ENCODE data around the gene USP49.
"Not testable (repeated sequence)": the region's sequence is repeated elsewhere in the genome, so short reads cannot be mapped to it uniquely, and the experiment has no call there.

The USP49 gene

DNA sequence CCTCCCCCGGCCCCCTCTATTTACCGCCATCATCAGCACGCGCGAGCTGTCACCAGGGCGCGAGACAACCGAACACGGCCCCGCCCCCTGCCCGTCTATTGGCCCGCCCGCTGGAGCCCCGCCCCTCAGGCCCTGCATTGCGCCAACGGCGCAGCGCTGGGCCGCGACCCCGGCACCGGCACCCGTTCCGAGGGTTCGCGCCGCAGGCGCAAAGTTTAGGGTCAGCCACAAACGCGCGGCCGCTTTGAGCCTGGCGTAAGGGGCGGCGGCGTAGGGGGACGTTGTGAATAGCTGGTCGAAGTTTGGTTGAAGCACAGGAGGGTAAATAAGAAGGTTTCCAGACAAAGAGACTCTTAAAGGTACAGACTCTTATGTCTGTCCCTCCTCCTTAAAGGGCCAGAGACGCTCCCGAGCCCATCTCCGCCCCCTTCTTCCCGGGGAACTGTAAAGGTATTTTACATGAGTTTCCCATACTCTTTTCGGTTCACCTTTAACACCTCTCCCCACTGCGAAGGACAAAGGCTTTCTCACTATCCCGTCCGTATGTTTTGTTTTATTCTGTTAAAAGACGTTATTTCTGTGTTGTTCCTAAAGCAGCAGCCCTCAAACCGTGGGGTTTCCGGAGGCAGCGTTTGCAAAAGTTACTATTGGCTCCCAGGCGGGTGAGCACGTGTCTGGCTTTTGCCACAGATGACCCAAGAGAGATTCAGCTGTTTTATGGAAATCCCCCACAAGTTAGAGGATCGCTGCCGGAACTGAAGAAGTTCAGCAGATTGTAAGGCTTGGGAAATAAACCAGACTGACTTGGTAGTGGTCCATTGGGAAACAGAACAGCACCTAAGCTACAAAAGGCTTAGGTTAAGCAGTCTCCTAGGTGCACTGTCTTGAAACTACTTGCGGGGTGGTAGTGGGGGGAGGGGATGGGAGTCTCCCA lies at the start of gene USP49:
TSS of gene USP49 (minus strand) at position 76 of the 934 bp plus-strand sequence. CDS start 88,392 bp downstream, outside the sequence.
- peak within 1 kb of the TSS; percentile 82 to 89 for H3K4me3 ChIP-seq (ENCODE audit: low read depth in 1 of 2, low read length in 2 of 2)
- no peaks in the 10 kb centered on the region for H3K9me3 ChIP-seq (ENCODE audit: control insufficient read depth in 1 of 2, low read length in 2 of 2)
- no peaks in the 10 kb centered on the region for H3K27me3 ChIP-seq (ENCODE audit: low read depth, low read length)
- peak within 1 kb of the TSS; percentile 77 for H3K27ac ChIP-seq (ENCODE audit: low read length)
- H3K36me3 ChIP-seq (ENCODE audit: control insufficient read depth in 1 of 2, insufficient read depth in 2 of 2, low read length in 2 of 2) = peaks cover 0 to 3% of the 10 kb centered on the region in 2 donors
- H3K4me1 ChIP-seq (ENCODE audit: control insufficient read depth in 1 of 2, insufficient read depth in 2 of 2, low read length in 2 of 2) = peaks cover 7 to 20% of the 10 kb centered on the region in 2 donors

DNA sequence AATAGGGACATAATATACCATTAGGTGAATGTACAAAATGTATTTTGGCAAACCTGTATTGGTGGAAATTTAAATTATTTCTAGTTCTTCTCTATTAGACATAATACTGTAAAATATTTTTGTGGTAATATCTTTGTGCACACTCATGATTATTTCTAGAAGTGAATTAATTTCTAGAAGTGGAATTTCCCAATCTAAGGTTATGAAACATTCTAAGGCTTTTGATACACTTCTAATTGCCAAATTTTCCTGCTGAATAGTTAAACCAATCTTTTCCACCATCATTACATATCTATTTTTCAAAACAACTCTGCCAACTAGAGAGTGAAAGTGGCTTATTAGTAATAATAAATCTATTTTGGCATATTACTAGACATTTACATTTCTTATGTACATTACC lies 48.3 kb upstream of the USP49 start:
- no peak overlapping the region for H3K27ac ChIP-seq (ENCODE audit: low read length)

DNA sequence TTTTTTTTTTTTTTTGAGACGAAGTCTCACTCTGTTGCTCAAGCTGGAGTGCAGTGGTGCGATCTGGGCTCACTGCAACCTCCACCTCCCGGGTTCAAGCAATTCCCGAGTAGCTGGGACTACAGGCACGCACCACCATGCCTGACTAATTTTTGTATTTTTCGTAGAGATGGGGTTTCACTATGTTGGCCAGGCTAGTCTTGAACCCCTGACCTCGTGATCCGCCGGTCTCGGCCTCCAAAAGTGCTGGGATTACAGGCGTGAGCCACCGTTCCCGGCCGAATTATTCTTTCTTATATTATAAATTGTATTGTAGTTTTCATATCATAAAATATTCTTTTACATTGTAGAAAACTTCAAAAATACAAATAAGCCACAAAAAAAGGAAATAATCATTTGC lies 47.7 kb upstream of the USP49 start:
- H3K4me1 ChIP-seq (ENCODE audit: control insufficient read depth in 1 of 2, insufficient read depth in 2 of 2, low read length in 2 of 2) = peaks cover 21 to 35% of the 10 kb centered on the region in 2 donors
- not testable (repeated sequence) for H3K9me3 ChIP-seq (ENCODE audit: control insufficient read depth in 1 of 2, low read length in 2 of 2); H3K36me3 ChIP-seq (ENCODE audit: control insufficient read depth in 1 of 2, insufficient read depth in 2 of 2, low read length in 2 of 2); H3K27ac ChIP-seq (ENCODE audit: low read length); H3K27me3 ChIP-seq (ENCODE audit: low read depth, low read length); H3K4me3 ChIP-seq (ENCODE audit: low read depth in 1 of 2, low read length in 2 of 2)

More for the DNA sequence above, 48.3 kb upstream of the USP49 start:
- H3K4me3 ChIP-seq (ENCODE audit: low read depth in 1 of 2, low read length in 2 of 2) = no peak overlapping the region
- no peaks in the 10 kb centered on the region for H3K36me3 ChIP-seq (ENCODE audit: control insufficient read depth in 1 of 2, insufficient read depth in 2 of 2, low read length in 2 of 2)
- peaks cover 16 to 30% of the 10 kb centered on the region in 2 donors for H3K4me1 ChIP-seq (ENCODE audit: control insufficient read depth in 1 of 2, insufficient read depth in 2 of 2, low read length in 2 of 2)
- no peaks in the 10 kb centered on the region for H3K27me3 ChIP-seq (ENCODE audit: low read depth, low read length)
- H3K9me3 ChIP-seq (ENCODE audit: control insufficient read depth in 1 of 2, low read length in 2 of 2) = no peaks in the 10 kb centered on the region

DNA sequence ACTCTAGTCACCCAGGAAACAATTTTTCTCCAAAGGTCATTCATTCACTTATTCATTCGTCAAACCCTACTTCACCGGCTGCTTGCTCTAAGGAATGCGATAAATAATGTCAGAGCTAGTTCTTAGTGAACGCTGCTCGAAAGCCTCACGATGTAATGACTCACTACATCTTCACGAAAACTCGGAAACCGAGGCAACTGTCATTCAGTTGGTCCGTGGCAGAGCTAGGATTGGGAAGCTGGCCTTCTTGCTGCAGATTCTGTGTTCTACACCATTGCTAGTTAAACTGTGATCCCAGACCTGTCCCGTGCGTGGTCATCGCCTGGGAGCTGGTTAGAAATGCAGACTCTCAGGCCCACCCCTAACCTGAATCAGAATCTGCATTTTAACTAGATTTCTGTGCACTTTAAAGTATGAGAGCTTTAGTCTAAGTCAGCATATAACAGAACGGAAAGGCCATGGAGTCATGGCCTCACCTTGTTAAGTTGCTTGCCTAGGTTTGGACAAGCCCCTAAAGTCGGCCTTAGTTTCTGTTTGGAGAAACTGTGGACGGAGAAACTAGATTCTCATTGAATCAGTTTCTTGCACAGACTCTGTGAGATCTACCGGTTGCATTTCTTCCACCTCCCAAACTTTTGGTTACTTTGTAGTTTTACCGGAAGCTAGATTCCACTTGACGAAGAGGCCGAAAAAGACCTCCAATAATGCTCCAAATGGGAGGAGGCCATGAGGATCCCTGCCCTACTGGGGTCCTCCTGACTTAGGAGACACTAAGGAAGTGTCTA lies 47.1 kb upstream of the USP49 start:
- Histone ChIP-seq H3K4me3 (ENCODE audit: low read depth in 1 of 2, low read length in 2 of 2) (peak overlapping the region; percentile 78 to 97), H3K4me1 (ENCODE audit: control insufficient read depth in 1 of 2, insufficient read depth in 2 of 2, low read length in 2 of 2) (peaks cover 21 to 41% of the 10 kb centered on the region in 2 donors), H3K27me3 (ENCODE audit: low read depth, low read length) (no peaks in the 10 kb centered on the region), H3K9me3 (ENCODE audit: control insufficient read depth in 1 of 2, low read length in 2 of 2) (no peaks in the 10 kb centered on the region), H3K36me3 (ENCODE audit: control insufficient read depth in 1 of 2, insufficient read depth in 2 of 2, low read length in 2 of 2) (peaks cover 0 to 2% of the 10 kb centered on the region in 2 donors), H3K27ac (ENCODE audit: low read length) (peak overlapping the region; percentile 87)

DNA sequence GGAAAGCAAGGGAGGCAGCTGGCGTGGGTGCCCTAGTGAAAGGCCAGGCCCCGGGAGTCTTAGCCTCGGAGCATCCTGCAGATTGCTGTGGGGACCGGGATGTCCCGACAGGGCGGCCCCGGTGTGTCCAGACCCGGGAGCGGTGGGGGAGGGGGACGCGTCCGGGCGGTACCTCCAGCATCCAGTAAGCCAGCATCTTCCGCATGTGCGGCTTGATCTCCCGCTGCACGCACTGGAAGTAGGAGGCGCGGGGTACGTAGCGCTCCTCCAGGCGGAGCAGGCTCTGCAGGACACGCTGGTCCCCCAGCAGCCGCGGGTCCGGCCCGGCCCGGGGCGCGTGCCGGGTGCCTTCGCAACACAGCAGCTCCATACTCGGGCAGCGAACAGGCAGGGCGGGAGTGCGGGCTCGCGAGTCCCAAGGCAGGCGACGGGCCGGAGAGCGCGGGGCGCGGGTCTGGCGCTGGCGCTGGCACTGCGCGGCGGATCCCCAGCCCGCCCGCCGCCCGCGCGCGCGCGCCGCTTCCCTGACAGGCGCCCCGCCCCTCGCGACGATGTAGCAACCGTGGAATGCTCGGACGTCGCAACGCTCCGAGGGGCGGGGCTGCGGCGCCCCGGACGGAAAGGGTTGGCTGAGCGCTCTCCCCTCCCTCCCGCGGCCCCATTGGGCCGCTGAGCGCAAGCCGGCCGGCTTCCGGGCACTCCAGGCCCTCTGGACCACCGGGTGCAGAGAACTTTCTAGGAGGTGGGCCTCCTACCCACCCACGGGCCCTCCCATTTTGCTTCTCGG lies 46.3 kb upstream of the USP49 start, which contains the start of gene CCND3:
TSS of gene CCND3 (minus strand) at position 529 of the 787 bp plus-strand sequence. CDS start at position 370, 159 bp downstream.
- peak within 1 kb of the TSS; percentile 87 for H3K27ac ChIP-seq (ENCODE audit: low read length)
- H3K4me3 ChIP-seq (ENCODE audit: low read depth in 1 of 2, low read length in 2 of 2) = peak within 1 kb of the TSS; percentile 82 to 97
- peaks cover 21 to 49% of the 10 kb centered on the region in 2 donors for H3K4me1 ChIP-seq (ENCODE audit: control insufficient read depth in 1 of 2, insufficient read depth in 2 of 2, low read length in 2 of 2)

DNA sequence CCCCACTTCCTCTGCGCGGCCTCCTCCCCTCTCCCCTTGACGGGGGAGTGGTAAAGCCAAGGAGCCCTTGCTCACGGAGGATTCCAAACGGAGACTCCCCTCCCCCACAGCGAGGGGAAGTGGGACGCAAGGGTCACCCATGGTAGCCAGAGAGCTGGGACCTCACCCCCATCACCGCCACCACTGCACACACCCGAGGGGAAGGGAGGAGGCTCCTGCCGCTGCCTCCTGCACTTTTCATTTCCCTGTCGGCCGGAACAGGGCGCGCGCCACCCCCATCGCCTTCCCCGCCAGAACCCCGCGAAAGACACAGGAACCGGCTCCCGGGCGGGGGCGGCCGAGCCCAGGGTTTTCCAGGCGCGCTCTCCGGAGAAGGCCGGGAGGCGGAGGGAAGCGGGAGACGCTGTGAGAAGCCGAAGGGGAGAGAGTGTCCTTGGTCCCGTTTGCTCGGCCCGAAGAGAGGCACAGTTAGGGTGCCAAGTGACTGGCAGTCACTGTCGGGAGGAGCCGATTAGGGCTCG lies 45.6 kb upstream of the USP49 start:
- Histone ChIP-seq H3K4me3 (ENCODE audit: low read depth in 1 of 2, low read length in 2 of 2) (peak overlapping the region; percentile 82 to 97), H3K27me3 (ENCODE audit: low read depth, low read length) (no peaks in the 10 kb centered on the region), H3K9me3 (ENCODE audit: control insufficient read depth in 1 of 2, low read length in 2 of 2) (no peaks in the 10 kb centered on the region), H3K27ac (ENCODE audit: low read length) (peak overlapping the region; percentile 68), H3K4me1 (ENCODE audit: control insufficient read depth in 1 of 2, insufficient read depth in 2 of 2, low read length in 2 of 2) (peaks cover 21 to 56% of the 10 kb centered on the region in 2 donors), H3K36me3 (ENCODE audit: control insufficient read depth in 1 of 2, insufficient read depth in 2 of 2, low read length in 2 of 2) (peaks cover 9 to 11% of the 10 kb centered on the region in 2 donors)

More for the DNA sequence above, 46.3 kb upstream of the USP49 start, which contains the start of gene CCND3:
- H3K36me3 ChIP-seq (ENCODE audit: control insufficient read depth in 1 of 2, insufficient read depth in 2 of 2, low read length in 2 of 2) = peaks cover 7% of the 10 kb centered on the region in 2 donors
- no peaks in the 10 kb centered on the region for H3K27me3 ChIP-seq (ENCODE audit: low read depth, low read length)
- no peaks in the 10 kb centered on the region for H3K9me3 ChIP-seq (ENCODE audit: control insufficient read depth in 1 of 2, low read length in 2 of 2)

DNA sequence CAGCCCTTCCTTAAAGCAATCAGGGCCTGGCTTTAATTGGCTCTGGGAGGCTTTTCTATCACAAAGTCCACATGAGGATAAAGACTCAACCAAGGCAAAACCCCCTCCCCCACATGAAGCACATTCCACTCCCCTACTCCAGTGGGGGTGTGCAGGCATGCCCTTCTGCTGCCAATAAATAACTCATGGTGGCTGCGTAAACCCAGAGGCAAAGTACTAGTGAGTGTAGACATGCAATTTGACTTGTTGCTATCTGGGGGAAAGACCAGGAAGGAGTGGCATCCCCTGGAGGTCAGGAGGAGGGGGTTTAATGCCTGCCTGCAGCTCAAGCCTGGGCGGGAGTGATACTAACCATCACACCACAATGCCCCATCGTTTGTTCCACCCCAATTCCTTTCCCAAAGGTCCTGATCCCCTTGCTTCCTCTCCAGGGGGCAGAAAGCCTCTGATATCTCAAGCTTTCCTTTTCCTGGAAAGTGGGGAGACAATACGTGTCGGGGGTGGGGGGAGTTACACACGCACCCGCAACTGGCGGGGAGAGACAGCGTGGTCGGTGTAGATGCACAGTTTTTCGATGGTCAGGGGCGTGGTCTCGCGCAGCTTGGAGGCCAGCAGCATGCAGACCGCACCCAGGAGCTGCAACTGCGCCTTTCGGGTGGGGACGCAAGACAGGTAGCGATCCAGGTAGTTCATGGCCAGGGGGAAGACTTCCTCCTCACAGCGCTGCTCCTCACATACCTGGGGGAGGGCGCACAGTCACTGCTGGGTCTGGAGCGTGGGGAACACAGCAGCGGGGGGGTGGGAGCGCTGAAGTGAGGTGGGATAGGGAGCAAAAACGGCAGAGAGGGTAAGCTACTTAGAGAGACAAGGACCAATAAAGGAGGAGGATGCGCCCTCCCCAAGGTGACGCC lies 44.9 kb upstream of the USP49 start:
- Histone ChIP-seq H3K27me3 (ENCODE audit: low read depth, low read length) (no peaks in the 10 kb centered on the region), H3K36me3 (ENCODE audit: control insufficient read depth in 1 of 2, insufficient read depth in 2 of 2, low read length in 2 of 2) (peaks cover 17 to 18% of the 10 kb centered on the region in 2 donors), H3K9me3 (ENCODE audit: control insufficient read depth in 1 of 2, low read length in 2 of 2) (no peaks in the 10 kb centered on the region), H3K4me3 (ENCODE audit: low read depth in 1 of 2, low read length in 2 of 2) (peak overlapping the region; percentile 82 to 97), H3K27ac (ENCODE audit: low read length) (peak overlapping the region; percentile 68), H3K4me1 (ENCODE audit: control insufficient read depth in 1 of 2, insufficient read depth in 2 of 2, low read length in 2 of 2) (peaks cover 21 to 57% of the 10 kb centered on the region in 2 donors)

DNA sequence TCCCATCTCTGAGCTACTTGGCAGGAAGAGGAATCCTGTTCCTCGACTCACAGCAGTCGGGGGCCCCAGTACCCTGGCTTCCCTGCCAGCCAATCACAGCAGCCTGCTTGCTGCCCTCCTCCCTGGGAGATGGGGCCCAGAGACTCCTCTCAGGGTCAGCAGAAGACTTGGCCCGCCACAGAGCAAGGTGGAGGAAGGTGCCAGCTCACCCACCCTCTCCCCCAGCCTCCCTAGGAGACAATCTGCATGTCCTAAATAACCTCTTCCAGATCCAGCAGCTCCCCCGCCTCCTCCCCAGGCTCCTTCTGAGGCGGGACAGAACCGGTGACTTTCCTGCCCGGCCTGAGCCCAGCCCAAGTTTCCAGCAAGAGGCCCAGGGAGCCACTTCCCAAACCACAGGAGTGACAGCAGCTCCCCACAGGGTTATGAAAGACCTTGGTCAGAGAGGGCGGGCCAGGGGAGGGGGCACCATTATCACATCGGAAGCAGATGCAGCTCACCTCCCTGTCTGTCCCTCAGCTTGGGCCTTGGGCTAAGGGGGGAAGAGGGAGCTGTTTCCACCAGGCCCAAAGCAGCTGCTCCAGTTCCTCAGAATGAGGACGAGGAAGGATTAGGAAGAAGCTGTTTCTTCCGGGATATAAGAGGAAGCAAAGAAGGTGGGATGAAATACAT lies 44.1 kb upstream of the USP49 start:
- peak overlapping the region; percentile 82 to 97 for H3K4me3 ChIP-seq (ENCODE audit: low read depth in 1 of 2, low read length in 2 of 2)
- H3K9me3 ChIP-seq (ENCODE audit: control insufficient read depth in 1 of 2, low read length in 2 of 2) = no peaks in the 10 kb centered on the region
- peaks cover 24 to 26% of the 10 kb centered on the region in 2 donors for H3K36me3 ChIP-seq (ENCODE audit: control insufficient read depth in 1 of 2, insufficient read depth in 2 of 2, low read length in 2 of 2)
- H3K27me3 ChIP-seq (ENCODE audit: low read depth, low read length) = no peaks in the 10 kb centered on the region
- peak overlapping the region; percentile 68 for H3K27ac ChIP-seq (ENCODE audit: low read length)
- peaks cover 21 to 57% of the 10 kb centered on the region in 2 donors for H3K4me1 ChIP-seq (ENCODE audit: control insufficient read depth in 1 of 2, insufficient read depth in 2 of 2, low read length in 2 of 2)

DNA sequence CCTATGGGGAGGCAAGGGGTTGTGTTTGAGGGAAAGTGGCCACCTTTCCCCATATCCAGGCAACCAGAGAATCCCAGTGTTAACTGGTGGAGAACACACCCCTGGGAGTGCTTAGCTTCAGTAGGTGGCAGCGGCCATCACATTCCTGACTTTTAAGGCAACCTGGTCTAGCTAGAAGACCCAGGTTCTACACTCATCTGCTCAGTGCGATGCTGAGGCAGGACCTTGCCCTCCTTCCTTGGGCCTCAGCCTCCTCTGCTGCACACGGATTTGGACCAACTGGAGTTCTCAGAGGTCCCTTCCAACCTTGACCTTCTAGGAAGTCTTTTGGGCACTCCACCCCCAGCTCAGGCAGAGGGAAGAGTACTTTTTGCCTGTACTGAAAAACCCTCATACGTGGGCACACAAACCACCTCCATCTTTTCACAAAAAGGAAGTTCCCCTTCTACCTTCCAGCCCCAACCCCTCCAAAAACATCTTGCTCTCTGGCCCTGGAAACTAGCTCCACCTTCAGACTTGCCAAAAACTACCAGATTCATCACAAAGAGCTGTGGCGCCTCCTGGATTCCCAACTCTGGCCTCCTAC lies 43.5 kb upstream of the USP49 start:
- Histone ChIP-seq H3K4me1 (ENCODE audit: control insufficient read depth in 1 of 2, insufficient read depth in 2 of 2, low read length in 2 of 2) (peaks cover 21 to 57% of the 10 kb centered on the region in 2 donors), H3K36me3 (ENCODE audit: control insufficient read depth in 1 of 2, insufficient read depth in 2 of 2, low read length in 2 of 2) (peaks cover 29 to 32% of the 10 kb centered on the region in 2 donors), H3K4me3 (ENCODE audit: low read depth in 1 of 2, low read length in 2 of 2) (peak overlapping the region in 1 of 2 donors; percentile 97), H3K27ac (ENCODE audit: low read length) (peak overlapping the region; percentile 25), H3K27me3 (ENCODE audit: low read depth, low read length) (no peaks in the 10 kb centered on the region), H3K9me3 (ENCODE audit: control insufficient read depth in 1 of 2, low read length in 2 of 2) (no peaks in the 10 kb centered on the region)

Data from muscle layer of duodenum (tissue), 2 donors.